SJSA1 (cell line): ENCODE measurements around the gene FAM210A. TPM values are rescaled to one million over a fixed set of nuclear protein-coding genes. Genes with fewer than 3 reads are reported as not detected.

Experiments
- DNase-seq, 2 experiments: peaks; one replicate each; pipeline ENCODE4 v3.0.0-alpha.2; 2015 to 2020; ENCODE audit warnings: low spot score in 2 of 2, low read depth in 1 of 2
- H3K27ac ChIP-seq: fragments of 250-450 bp; sonication (Bioruptor Pico); 2 replicates; pipeline ENCODE4 v1.5.1; 2020; ENCODE audit warnings: mild to moderate bottlenecking, moderate library complexity
- H3K27me3 ChIP-seq: fragments of 250-450 bp; sonication (Bioruptor Pico); replicated peaks from 2 replicates; pipeline ENCODE4 v1.5.1; 2020; ENCODE audit warnings: mild to moderate bottlenecking, moderate library complexity
- H3K36me3 ChIP-seq: fragments of 250-450 bp; sonication (Bioruptor Pico); 2 replicates; pipeline ENCODE4 v1.5.1; 2020; ENCODE audit warnings: mild to moderate bottlenecking
- H3K4me1 ChIP-seq: fragments of 250-450 bp; sonication (Bioruptor Pico); replicated peaks from 2 replicates; pipeline ENCODE4 v1.6.1; 2021; ENCODE audit warnings: mild to moderate bottlenecking
- H3K4me3 ChIP-seq: fragments of 250-450 bp; sonication (Bioruptor Pico); 2 replicates; pipeline ENCODE4 v1.5.1; 2020; ENCODE audit warnings: mild to moderate bottlenecking
- H3K9me3 ChIP-seq: fragments of 250-450 bp; sonication (Bioruptor Pico); replicated peaks from 2 replicates; pipeline ENCODE4 v1.5.1; 2020; ENCODE audit warnings: mild to moderate bottlenecking
- total RNA-seq: library from RNA; depleted of rRNA; stranded (reverse); fragments of >200 nt; shearing (Covaris generic); gene quantifications from 2 replicates; pipeline ENCODE4 v1.2.3, GENCODE V29; 2014

FAM210A gene
- total RNA-seq, 1 experiment from 2014 or later, result 20.2 TPM

- DNase-seq, result peak in 1 of 2 experiments; percentile 16
- no peaks in the 10 kb centered on the region; the same call in 1 of the 2 replicates for H3K27me3 ChIP-seq
- no peaks in the 10 kb centered on the region for H3K4me1 ChIP-seq
- no peaks in the 10 kb centered on the region for H3K9me3 ChIP-seq
- no peaks in the 10 kb centered on the region for H3K36me3 ChIP-seq
- H3K27ac ChIP-seq, result no peak overlapping the region
- H3K4me3 ChIP-seq, result no peak overlapping the region
Observed at GRCh38 chr18:13649397-13650390, 76.7 kb downstream of the FAM210A start.

DNA sequence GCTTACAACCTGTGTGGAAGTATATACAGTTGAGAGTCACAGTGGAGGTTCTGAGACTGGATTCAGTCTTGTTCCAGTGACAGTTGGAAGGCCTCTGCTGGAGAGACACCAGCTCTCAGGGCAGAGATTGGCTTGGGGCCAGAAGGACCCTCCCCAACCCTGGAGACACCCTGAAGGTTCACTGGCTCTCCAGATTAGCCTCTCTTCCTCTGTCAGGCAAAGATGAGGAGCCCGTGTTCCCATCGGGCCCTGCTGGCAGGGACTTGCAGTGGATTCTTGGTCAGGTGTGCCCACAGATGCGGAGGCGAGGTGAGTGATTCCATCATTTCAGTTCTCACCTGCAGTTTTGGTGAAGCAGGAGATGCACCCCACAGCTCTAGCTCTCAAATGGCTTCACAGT is 78.6 kb downstream of the FAM210A start:
- Histone ChIP-seq H3K4me1 (no peaks in the 10 kb centered on the region), H3K27ac (no peak overlapping the region), H3K27me3 (no peaks in the 10 kb centered on the region; the same call in 1 of the 2 replicates), H3K4me3 (no peak overlapping the region), H3K9me3 (no peaks in the 10 kb centered on the region), H3K36me3 (no peaks in the 10 kb centered on the region)
- no peak for DNase-seq

- Histone ChIP-seq H3K36me3 (no peaks in the 10 kb centered on the region), H3K27me3 (no peaks in the 10 kb centered on the region; the same call in 1 of the 2 replicates), H3K4me1 (no peaks in the 10 kb centered on the region)
Observed at GRCh38 chr18:13646633-13647032, 79.7 kb downstream of the FAM210A start.

DNA sequence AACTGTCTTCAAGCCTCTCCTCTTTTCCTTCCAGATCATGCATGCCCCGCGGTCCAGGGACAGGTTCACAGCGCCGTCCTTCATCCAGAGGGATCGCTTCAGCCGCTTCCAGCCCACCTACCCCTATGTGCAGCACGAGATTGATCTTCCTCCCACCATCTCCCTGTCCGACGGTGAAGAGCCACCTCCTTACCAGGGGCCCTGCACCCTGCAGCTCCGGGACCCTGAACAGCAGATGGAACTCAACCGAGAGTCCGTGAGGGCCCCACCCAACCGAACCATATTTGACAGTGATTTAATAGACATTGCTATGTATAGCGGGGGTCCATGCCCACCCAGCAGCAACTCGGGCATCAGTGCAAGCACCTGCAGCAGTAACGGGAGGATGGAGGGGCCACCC is 81.3 kb downstream of the FAM210A start:
- no peaks in the 10 kb centered on the region; the same call in 1 of the 2 replicates for H3K27me3 ChIP-seq
- H3K36me3 ChIP-seq, result no peaks in the 10 kb centered on the region

More at GRCh38 chr18:13646633-13647032, 79.7 kb downstream of the FAM210A start:
- Histone ChIP-seq H3K27ac (no peak overlapping the region), H3K4me3 (no peak overlapping the region), H3K9me3 (no peaks in the 10 kb centered on the region)
- DNase-seq, result no peak

DNA sequence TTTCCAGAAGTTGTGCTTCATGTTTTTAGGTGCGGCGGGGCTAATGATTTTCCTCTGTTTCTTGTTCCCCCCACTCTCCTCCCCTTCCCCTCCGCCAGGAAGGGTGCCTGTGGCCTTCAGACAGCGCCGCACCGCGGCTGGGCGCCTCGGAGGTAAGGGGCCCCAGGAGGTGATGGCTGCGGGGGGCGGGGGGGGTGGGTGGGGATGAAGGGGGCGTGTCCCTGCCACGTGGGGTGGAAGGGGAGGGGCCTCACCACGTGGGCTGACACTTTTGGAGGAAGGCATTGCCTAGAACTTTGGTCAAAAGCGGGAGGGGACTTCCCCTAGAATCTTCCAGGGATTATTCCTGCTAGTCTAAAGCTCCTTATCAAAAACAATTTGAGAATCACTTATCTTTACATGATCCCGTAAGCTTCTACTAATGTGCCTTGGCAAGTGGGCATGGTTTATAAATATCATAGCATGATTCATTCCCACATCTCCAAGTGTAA is 83.1 kb downstream of the FAM210A start:
- Histone ChIP-seq H3K27ac (no peak overlapping the region), H3K4me3 (no peak overlapping the region), H3K27me3 (no peaks in the 10 kb centered on the region; the same call in 1 of the 2 replicates), H3K36me3 (no peaks in the 10 kb centered on the region), H3K9me3 (no peaks in the 10 kb centered on the region), H3K4me1 (no peaks in the 10 kb centered on the region)
- no peak for DNase-seq

More for the DNA sequence above, 81.3 kb downstream of the FAM210A start:
- no peak overlapping the region for H3K27ac ChIP-seq
- DNase-seq, result no peak
- H3K4me3 ChIP-seq, result no peak overlapping the region
- H3K9me3 ChIP-seq, result no peaks in the 10 kb centered on the region
- no peaks in the 10 kb centered on the region for H3K4me1 ChIP-seq

DNA sequence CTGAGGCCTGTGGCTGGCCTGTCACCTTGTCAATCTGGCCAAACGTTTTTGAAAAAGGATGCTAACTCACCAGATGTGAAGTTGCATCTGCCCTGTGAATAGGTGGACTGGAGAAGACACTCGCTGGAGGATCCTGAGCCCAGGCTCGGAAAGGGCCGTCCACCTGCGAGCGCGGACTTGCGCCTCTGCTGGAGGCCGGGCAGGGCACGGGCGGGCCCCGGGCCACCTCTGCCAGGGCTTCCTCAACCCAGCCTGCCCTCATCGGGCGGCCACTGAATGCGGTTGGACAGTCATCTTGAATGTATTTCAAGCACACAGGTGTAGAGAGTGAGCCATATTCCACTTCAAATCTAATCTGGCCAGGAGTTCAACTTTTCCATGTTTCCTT is 83.9 kb downstream of the FAM210A start:
- no peak for DNase-seq
- no peaks in the 10 kb centered on the region for H3K36me3 ChIP-seq
- H3K9me3 ChIP-seq, result no peaks in the 10 kb centered on the region
- no peaks in the 10 kb centered on the region for H3K4me1 ChIP-seq
- H3K4me3 ChIP-seq, result no peak overlapping the region
- H3K27me3 ChIP-seq, result no peaks in the 10 kb centered on the region; the same call in 1 of the 2 replicates
- H3K27ac ChIP-seq, result no peak overlapping the region

- no peaks in the 10 kb centered on the region; the same call in 1 of the 2 replicates for H3K27me3 ChIP-seq
- no peaks in the 10 kb centered on the region for H3K36me3 ChIP-seq
- H3K4me3 ChIP-seq, result no peak overlapping the region
- DNase-seq, result peak in 1 of 2 experiments; percentile 24
- no peaks in the 10 kb centered on the region for H3K9me3 ChIP-seq
- H3K4me1 ChIP-seq, result no peaks in the 10 kb centered on the region
- H3K27ac ChIP-seq, result no peak overlapping the region
Observed at GRCh38 chr18:13641551-13642439, 84.6 kb downstream of the FAM210A start.

DNA sequence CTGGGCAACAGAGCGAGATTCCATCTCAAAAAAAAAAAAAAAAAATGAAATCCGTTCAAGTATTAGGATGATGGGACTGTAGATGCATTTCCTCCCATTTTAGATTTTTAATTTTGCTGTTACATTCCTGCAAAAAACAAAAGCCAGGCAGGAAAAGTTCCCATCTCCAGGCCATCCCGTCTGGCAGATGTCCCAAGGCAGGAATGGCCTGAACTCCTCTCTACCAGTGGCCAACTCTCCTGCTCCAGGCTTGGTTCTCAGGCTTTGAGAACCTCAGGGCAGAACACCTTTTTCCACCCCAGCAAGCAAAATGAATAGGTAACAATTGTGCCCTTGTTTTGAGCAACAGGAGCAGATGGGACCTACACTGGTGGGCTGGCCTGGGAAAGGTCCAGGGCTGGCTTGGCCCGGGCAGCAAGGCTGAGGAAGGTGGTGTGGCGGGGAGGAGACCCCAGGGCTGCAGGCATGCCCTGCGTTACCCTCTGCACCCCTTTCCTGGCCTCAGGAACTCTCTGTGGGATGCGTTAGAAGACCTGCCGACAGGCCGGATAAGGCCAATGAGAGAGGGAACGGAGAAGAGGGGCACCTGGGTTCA is 86.0 kb downstream of the FAM210A start:
- H3K27ac ChIP-seq, result no peak overlapping the region
- H3K27me3 ChIP-seq, result no peaks in the 10 kb centered on the region
- no peaks in the 10 kb centered on the region for H3K36me3 ChIP-seq
- no peaks in the 10 kb centered on the region for H3K4me1 ChIP-seq
- no peak for DNase-seq
- H3K9me3 ChIP-seq, result no peaks in the 10 kb centered on the region
- no peak overlapping the region for H3K4me3 ChIP-seq

DNA sequence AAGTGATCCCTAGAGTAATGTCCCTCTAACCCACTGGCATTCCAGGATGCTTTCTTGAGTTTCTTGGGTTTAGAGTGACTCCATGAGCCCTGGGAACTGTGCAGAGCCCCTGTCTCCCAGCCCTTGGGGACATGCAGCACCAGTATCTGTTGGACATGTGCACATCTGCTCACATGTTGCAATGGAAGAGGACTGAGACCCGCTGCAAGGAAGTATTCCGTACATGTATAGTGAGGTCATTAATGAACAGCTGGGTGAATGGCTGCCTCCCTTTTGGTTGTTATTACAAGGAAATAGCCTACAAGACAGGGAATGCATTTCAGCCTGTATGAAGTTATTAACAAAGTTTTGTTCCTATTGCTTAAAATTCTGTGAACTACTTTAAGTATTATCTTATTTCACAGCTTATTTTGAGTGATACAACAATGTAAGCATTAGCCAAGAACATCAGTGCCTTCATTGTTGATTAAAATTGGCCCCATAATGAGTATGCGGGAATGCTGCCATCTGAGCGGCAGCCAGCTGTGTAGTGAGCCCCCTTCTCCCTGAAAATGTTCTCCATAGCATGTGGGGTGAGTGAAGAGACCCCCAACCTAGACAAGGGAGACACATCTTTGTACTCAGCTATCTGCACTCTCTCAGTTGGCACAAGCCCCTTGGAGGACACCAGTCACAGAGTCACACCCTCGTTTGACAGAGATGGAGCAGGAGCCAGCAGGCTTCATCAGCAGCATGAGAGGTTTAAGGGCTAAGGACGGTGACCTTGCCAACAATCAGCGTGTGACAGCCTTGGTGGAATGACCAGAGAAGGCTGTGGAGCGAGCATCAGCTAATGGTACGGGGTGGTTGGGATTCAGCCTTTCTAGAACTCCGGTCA is 87.4 kb downstream of the FAM210A start:
- Histone ChIP-seq H3K27me3 (no peaks in the 10 kb centered on the region), H3K27ac (no peak overlapping the region), H3K36me3 (no peaks in the 10 kb centered on the region), H3K4me3 (no peak overlapping the region), H3K9me3 (no peaks in the 10 kb centered on the region), H3K4me1 (no peaks in the 10 kb centered on the region)
- DNase-seq, result no peak

GRCh38 chr18:13635046-13635445 is 91.3 kb downstream of the FAM210A start:
- Histone ChIP-seq H3K4me3 (no peak overlapping the region), H3K27ac (no peak overlapping the region), H3K9me3 (no peaks in the 10 kb centered on the region), H3K36me3 (no peaks in the 10 kb centered on the region), H3K4me1 (no peaks in the 10 kb centered on the region), H3K27me3 (no peaks in the 10 kb centered on the region)
- DNase-seq, result no peak

DNA sequence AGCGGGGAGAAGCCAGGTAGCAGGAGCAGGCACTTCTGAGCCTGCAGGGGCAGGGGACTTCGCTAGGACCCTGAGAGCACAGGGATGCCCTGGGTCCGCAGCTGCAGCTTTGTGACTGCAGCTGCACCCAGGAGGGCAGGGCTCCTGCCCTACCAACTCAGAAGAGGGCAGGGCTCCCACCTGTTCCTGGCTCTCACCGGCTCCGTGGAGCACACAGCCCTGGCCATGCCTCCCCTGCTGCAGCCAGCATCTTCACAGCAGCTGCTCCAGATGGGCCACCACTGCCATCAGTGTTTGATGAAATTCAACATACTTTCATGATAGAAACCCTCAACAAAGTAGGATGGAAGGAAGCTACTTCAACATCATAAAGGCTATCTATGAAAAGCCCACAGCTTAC is 92.7 kb downstream of the FAM210A start:
- no peak for DNase-seq
- no peaks in the 10 kb centered on the region for H3K4me1 ChIP-seq
- H3K9me3 ChIP-seq, result no peaks in the 10 kb centered on the region
- no peaks in the 10 kb centered on the region for H3K27me3 ChIP-seq
- H3K36me3 ChIP-seq, result no peaks in the 10 kb centered on the region
- H3K27ac ChIP-seq, result no peak overlapping the region
- no peak overlapping the region for H3K4me3 ChIP-seq

DNA sequence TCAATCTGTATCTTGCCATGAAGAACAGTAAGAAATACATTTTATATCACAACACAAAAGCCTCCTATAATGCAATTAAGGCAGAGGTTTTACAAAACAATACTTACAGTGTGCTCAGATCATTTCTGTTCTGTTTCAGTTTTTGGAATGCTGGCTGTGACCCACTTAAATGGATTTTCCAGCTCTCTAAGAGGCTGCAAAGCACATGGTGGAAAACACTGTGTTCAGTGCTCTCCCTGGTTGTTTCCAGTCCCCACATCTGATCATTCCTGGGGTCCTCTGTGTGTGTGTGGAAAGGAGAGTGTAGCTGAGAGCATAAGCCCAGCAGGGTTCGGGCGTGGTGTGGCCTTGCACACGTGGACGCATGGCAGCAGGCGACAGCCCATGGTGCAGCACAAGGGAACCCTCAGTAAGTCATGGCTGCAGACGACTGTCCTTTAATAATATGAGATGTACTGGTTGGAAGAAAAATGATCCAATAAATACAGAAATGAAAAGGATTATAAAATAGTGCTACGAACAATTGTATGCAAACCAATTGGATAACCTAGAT is 95.6 kb downstream of the FAM210A start:
- DNase-seq, result no peak
- H3K36me3 ChIP-seq, result no peaks in the 10 kb centered on the region
- H3K4me3 ChIP-seq, result no peak overlapping the region
- no peak overlapping the region for H3K27ac ChIP-seq
- no peaks in the 10 kb centered on the region for H3K27me3 ChIP-seq
- no peaks in the 10 kb centered on the region for H3K4me1 ChIP-seq
- no peaks in the 10 kb centered on the region for H3K9me3 ChIP-seq
